ENCODE measurements around the gene UTS2. TPM values are rescaled to one million over a fixed set of nuclear protein-coding genes. Genes with fewer than 3 reads are reported as not detected.

UTS2 gene
- total RNA-seq, 4 donors from 2014 or later: not detected

- WGBS: 87% methylated on average over 9 of the region's 9 CpGs
- no peaks in the 10 kb centered on the region for H3K9me3 ChIP-seq
- no peak overlapping the region for H3K4me3 ChIP-seq
- no peaks in the 10 kb centered on the region for H3K36me3 ChIP-seq
- no peak for TF ChIP-seq POLR2AphosphoS5 (IDR thresholded peaks at IDR 0.05)
- TF ChIP-seq EP300 (IDR thresholded peaks at IDR 0.05): no peak
- TF ChIP-seq POLR2A (IDR thresholded peaks at IDR 0.05; ENCODE audit: low read depth): no peak
- TF ChIP-seq CTCF (IDR thresholded peaks at IDR 0.05): no peak
- intact Hi-C loops (cut with DNase I): no loop called here
- no peaks in the 10 kb centered on the region for H3K4me1 ChIP-seq
- H3K27ac ChIP-seq (replicated peaks in 1 of 4): no peak overlapping the region
- no peaks in the 10 kb centered on the region for H3K27me3 ChIP-seq
- peak; percentile 70 for DNase-seq (ENCODE audit: extremely low spot score)
Observed at GRCh38 chr1:7860130-7860529, 7.3 kb upstream of the UTS2 start.

- intact Hi-C loops (cut with DNase I): no loop called here
- Histone ChIP-seq H3K4me1 (no peaks in the 10 kb centered on the region), H3K9me3 (no peaks in the 10 kb centered on the region), H3K4me3 (no peak overlapping the region), H3K27me3 (no peaks in the 10 kb centered on the region), H3K27ac (replicated peaks in 1 of 4) (no peak overlapping the region), H3K36me3 (no peaks in the 10 kb centered on the region)
- no peak for TF ChIP-seq EP300 (IDR thresholded peaks at IDR 0.05)
- no peak for TF ChIP-seq CTCF (IDR thresholded peaks at IDR 0.05)
- TF ChIP-seq POLR2AphosphoS5 (IDR thresholded peaks at IDR 0.05): no peak
- no peak for TF ChIP-seq POLR2A (IDR thresholded peaks at IDR 0.05; ENCODE audit: low read depth)
- DNase-seq (ENCODE audit: extremely low spot score): peak; percentile 47
- 89% methylated on average over 7 of the region's 7 CpGs for WGBS
Observed at GRCh38 chr1:7859406-7859805, 6.5 kb upstream of the UTS2 start.

DNA sequence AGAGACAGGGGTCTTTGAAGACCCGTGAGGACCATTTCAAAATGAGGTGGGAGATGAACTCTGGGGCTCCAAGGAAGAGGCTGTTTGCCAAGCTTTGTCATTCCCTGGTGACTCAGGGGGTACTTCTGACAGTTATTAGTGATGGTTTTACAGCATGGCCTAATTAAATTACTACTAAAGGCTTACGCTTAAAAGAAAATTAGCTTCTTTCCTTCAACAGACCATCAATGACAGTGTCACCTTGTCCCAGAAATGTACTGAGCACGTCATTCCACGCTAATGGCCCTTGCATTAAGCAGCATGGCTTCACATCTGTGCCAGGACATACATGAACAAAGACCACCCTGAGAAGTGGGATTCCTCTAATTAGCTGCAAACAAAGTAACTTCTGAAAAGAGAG is 5.1 kb upstream of the UTS2 start:
- Histone ChIP-seq H3K4me3 (no peak overlapping the region), H3K36me3 (no peaks in the 10 kb centered on the region), H3K9me3 (no peaks in the 10 kb centered on the region), H3K27me3 (no peaks in the 10 kb centered on the region), H3K27ac (replicated peaks in 1 of 4) (no peak overlapping the region), H3K4me1 (no peaks in the 10 kb centered on the region)
- TF ChIP-seq CTCF (IDR thresholded peaks at IDR 0.05) (no peak), POLR2AphosphoS5 (IDR thresholded peaks at IDR 0.05) (no peak), POLR2A (IDR thresholded peaks at IDR 0.05; ENCODE audit: low read depth) (no peak), EP300 (IDR thresholded peaks at IDR 0.05) (no peak)
- DNase-seq (ENCODE audit: extremely low spot score): peak; percentile 62
- WGBS: 87% methylated on average over 4 of the region's 4 CpGs
- intact Hi-C loops (cut with DNase I): no loop called here

DNA sequence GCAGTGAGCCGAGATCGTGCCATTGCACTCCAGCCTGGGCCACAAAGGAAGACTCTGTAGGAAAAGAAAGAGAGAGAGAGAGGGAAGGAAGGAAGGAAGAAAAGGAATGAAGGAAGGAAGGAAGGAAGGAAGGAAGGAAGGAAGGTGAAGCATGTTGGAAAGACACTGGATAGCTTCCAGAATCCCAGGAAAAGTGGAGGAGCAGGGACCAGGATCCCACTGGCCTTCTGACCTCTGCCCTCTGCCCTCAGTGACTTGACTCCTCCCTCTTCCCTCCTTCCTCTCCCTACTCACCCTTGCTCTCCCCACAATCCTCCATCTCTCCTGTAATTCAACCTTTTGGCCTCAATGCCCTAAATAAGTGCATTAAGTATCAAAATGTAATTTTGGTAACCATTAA is 4.1 kb upstream of the UTS2 start:
- Histone ChIP-seq H3K27ac (replicated peaks in 1 of 4) (no peak overlapping the region), H3K4me1 (no peaks in the 10 kb centered on the region), H3K9me3 (no peaks in the 10 kb centered on the region), H3K27me3 (no peaks in the 10 kb centered on the region), H3K4me3 (no peak overlapping the region), H3K36me3 (no peaks in the 10 kb centered on the region)
- TF ChIP-seq EP300 (IDR thresholded peaks at IDR 0.05): no peak
- no peak for TF ChIP-seq CTCF (IDR thresholded peaks at IDR 0.05)
- no peak for TF ChIP-seq POLR2A (IDR thresholded peaks at IDR 0.05; ENCODE audit: low read depth)
- TF ChIP-seq POLR2AphosphoS5 (IDR thresholded peaks at IDR 0.05): no peak
- WGBS: 69% methylated on average over 2 of the region's 2 CpGs
- DNase-seq (ENCODE audit: extremely low spot score): peak; percentile 10
- intact Hi-C loops (cut with DNase I): no loop called here

- Histone ChIP-seq H3K36me3 (peaks cover 0 to 3% (median 0%) of the 10 kb centered on the region in 4 donors), H3K9me3 (no peaks in the 10 kb centered on the region), H3K27ac (replicated peaks in 1 of 4) (no peak overlapping the region), H3K27me3 (no peaks in the 10 kb centered on the region), H3K4me3 (no peak overlapping the region), H3K4me1 (no peaks in the 10 kb centered on the region)
- DNase-seq (ENCODE audit: extremely low spot score): peak; percentile 82
- TF ChIP-seq POLR2A (IDR thresholded peaks at IDR 0.05; ENCODE audit: low read depth) (no peak), EP300 (IDR thresholded peaks at IDR 0.05) (no peak), CTCF (IDR thresholded peaks at IDR 0.05) (no peak), POLR2AphosphoS5 (IDR thresholded peaks at IDR 0.05) (no peak)
- WGBS: 50% methylated on average over 15 of the region's 15 CpGs
- intact Hi-C loops (cut with DNase I): no loop called here
Observed at GRCh38 chr1:7856345-7856744, 3.5 kb upstream of the UTS2 start.

Data from esophagus muscularis mucosa (tissue), 4 donors.